Midbrain (tissue), 1 donor: ENCODE results near the gene LIMK2.
"Not testable (repeated sequence)": the region's sequence is repeated elsewhere in the genome, so short reads cannot be mapped to it uniquely, and the experiment has no call there.

Experiments
- DNase-seq: peaks from one replicate; lab custom pipeline; 2025; lab: John Stamatoyannopoulos, UW

The LIMK2 gene

GRCh38 chr22:31211482-31211861, 626 bp upstream of the LIMK2 start:
- DNase-seq = no peak

GRCh38 chr22:31212783-31213629, 908 bp downstream of the LIMK2 start:
- no peak for DNase-seq

GRCh38 chr22:31215018-31215535, 3.0 kb downstream of the LIMK2 start:
- no peak for DNase-seq

- no peak for DNase-seq
Measured at GRCh38 chr22:31218565-31219262, 6.6 kb downstream of the LIMK2 start.

GRCh38 chr22:31221084-31221483, 9.0 kb downstream of the LIMK2 start:
- DNase-seq = no peak

- no peak for DNase-seq
Measured at GRCh38 chr22:31222736-31223135, 10.6 kb downstream of the LIMK2 start.

GRCh38 chr22:31223786-31224191, 11.7 kb downstream of the LIMK2 start:
- DNase-seq = no peak

- not testable (repeated sequence) for DNase-seq
Measured at GRCh38 chr22:31224691-31225090, 12.6 kb downstream of the LIMK2 start.

GRCh38 chr22:31227186-31227585, 15.1 kb downstream of the LIMK2 start:
- no peak for DNase-seq

- no peak for DNase-seq
Measured at GRCh38 chr22:31229402-31230079, 17.4 kb downstream of the LIMK2 start.

GRCh38 chr22:31230155-31230870, 18.2 kb downstream of the LIMK2 start:
- no peak for DNase-seq

GRCh38 chr22:31230871-31231621, 18.9 kb downstream of the LIMK2 start:
- peak; percentile 55 for DNase-seq

- no peak for DNase-seq
Measured at GRCh38 chr22:31233001-31233400, 20.9 kb downstream of the LIMK2 start.

- no peak for DNase-seq
Measured at GRCh38 chr22:31235081-31235480, 23.0 kb downstream of the LIMK2 start.

GRCh38 chr22:31236044-31236443, 23.9 kb downstream of the LIMK2 start:
- DNase-seq = not testable (repeated sequence)

- DNase-seq = no peak
Measured at GRCh38 chr22:31238057-31238456, 26.0 kb downstream of the LIMK2 start.

- no peak for DNase-seq
Measured at GRCh38 chr22:31239771-31240370, 27.8 kb downstream of the LIMK2 start.

GRCh38 chr22:31241200-31241599, 29.1 kb downstream of the LIMK2 start:
- DNase-seq = no peak

GRCh38 chr22:31241936-31242335, 29.8 kb downstream of the LIMK2 start:
- no peak for DNase-seq

- DNase-seq = no peak
Measured at GRCh38 chr22:31243339-31244045, 31.4 kb downstream of the LIMK2 start.
